Endometrial microvascular endothelial cells (primary cell): Measurements from ENCODE around the gene PRR7. TPM values are rescaled to one million over a fixed set of nuclear protein-coding genes. Genes with fewer than 3 reads are reported as not detected.

Experiments used
- in situ Hi-C: cut with HindIII; loops from 2 replicates; pipeline ENCODE4 v1.10.0; 2017; ENCODE audit warnings: low sequenced_read_pairs, low pct_unique_long_range_greater_than_20kb; ENCODE audit errors: inconsistent ontology term
- total RNA-seq: library from RNA; depleted of rRNA; stranded (reverse); fragments of >200 nt; gene quantifications from one replicate; pipeline ENCODE4 v1.2.3, GENCODE V29; 2015; ENCODE audit errors: inconsistent ontology term

PRR7 gene
- total RNA-seq, 1 donor from 2014 or later: 11.2 TPM

DNA sequence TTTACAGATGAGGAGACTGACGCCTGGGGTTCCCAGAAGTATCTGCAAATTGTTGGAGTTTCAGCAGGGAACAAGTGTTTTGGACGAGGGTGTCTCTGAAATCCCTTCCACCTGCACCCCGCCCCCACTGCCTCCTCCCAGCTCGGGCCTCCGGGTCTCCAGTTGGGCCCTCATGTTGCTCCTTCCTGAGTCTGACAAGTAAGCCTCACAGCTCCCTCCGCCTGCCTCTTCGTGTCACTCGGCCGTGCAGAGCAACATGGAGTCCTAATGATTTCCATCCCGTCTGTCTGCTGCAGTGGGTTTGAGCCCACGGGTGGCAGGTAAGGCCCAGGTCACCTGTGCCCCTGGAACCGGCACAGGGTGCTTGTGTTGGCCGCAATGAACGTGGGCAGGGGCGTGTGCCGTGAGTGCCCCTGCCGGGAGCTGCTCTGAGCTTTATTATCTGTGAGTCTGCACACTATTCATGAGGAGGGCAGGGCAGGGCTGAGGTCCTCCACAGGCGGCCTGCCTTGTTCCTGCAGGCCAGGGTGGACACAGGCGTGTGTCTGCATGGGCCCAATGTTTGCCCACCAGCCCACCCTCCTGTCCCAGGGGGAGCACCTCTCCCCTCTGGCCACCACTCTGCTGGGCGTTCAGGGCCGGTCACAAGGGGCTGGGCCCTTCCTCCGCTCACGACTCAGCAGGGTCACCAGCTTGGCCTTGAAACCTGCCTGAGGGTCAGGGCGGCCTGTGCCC lies 56.9 kb downstream of the PRR7 start:
- in situ Hi-C loops: no loop called here

GRCh38 chr5:177504086-177505056 lies 57.8 kb downstream of the PRR7 start:
- in situ Hi-C loops: no loop called here

DNA sequence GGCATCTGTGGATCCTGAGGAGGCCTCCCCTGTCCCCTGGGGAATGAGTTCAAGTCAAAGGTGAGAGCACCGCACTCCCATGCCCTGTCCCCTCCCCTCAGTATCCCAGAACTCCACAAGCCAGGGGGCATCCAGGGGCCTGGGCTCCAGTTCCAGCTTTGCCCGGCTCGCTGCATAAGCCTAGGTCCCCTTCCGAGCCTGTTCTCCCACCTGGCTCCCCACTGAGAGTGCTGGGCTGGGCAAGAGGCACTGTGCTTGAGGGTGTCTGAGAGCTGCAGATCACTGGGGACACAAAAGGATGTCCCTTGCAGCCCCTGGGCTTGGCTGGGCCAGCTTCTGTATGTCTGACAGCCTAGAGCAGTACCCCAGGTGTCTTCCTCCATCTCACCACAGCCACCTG lies 58.5 kb downstream of the PRR7 start:
- in situ Hi-C loops: no loop called here

Other genes starting within 250 kb of the PRR7 start
- 20.3 TPM for gene RAB24, start 143.1 kb upstream of the PRR7 start, total RNA-seq
- 226 TPM for gene PRELID1, start 143.0 kb upstream of the PRR7 start, total RNA-seq
- gene MXD3, start 134.9 kb upstream of the PRR7 start, total RNA-seq: 48.7 TPM
- gene LMAN2, start 95.1 kb upstream of the PRR7 start, total RNA-seq: 318 TPM
- gene RGS14, start 88.9 kb upstream of the PRR7 start, total RNA-seq: 7.2 TPM
- not detected for gene SLC34A1, start 62.4 kb upstream of the PRR7 start, total RNA-seq
- gene PFN3, start 46.2 kb upstream of the PRR7 start, total RNA-seq: not detected
- 0.28 TPM for gene F12, start 37.2 kb upstream of the PRR7 start, total RNA-seq
- gene GRK6, start 20.1 kb upstream of the PRR7 start, total RNA-seq: 50.9 TPM
- gene DBN1, start 26.8 kb downstream of the PRR7 start, total RNA-seq: 286 TPM
- 224 TPM for gene PDLIM7, start 50.8 kb downstream of the PRR7 start, total RNA-seq
- gene DOK3, start 63.0 kb downstream of the PRR7 start, total RNA-seq: 3.0 TPM
- 163 TPM for gene DDX41, start 70.1 kb downstream of the PRR7 start, total RNA-seq
- gene FAM193B, start 107.7 kb downstream of the PRR7 start, total RNA-seq: 32.3 TPM
- 170 TPM for gene TMED9, start 145.4 kb downstream of the PRR7 start, total RNA-seq
- gene B4GALT7, start 153.3 kb downstream of the PRR7 start, total RNA-seq: 44.8 TPM